H1 (cell line): ENCODE results near the gene DIP2C. TPM values are rescaled to one million over a fixed set of nuclear protein-coding genes. Genes with fewer than 3 reads are reported as not detected.

Experiments
- CTCF ChIP-seq, 3 experiments: IDR thresholded peaks; 1 replicate in 2 of 3; 2 replicates in 1 of 3; pipeline versions ENCODE4 v1.5.1 to v1.6.1; 2011; ENCODE audit warnings: low read length in 3 of 3, mild to moderate bottlenecking in 3 of 3, inconsistent platforms in 2 of 3, low read depth in 1 of 3, moderate library complexity in 1 of 3; ENCODE audit not compliant: insufficient read depth in 1 of 3; ENCODE audit errors: control extremely low read depth in 1 of 3
- PHF8 ChIP-seq: fragments of 200-600 bp; sonication (generic); conservative IDR thresholded peaks from 2 replicates; pipeline ENCODE4 v1.7.1; 2012; ENCODE audit warnings: low read depth, mild to moderate bottlenecking, inconsistent platforms, low read length, moderate library complexity
- POLR2A ChIP-seq, 2 experiments: IDR thresholded peaks; 1 replicate in 1 of 2; 2 replicates in 1 of 2; pipeline ENCODE4 v1.6.1; 2011; ENCODE audit warnings: low read depth in 2 of 2, low read length in 2 of 2, mild to moderate bottlenecking in 2 of 2; ENCODE audit errors: control extremely low read depth in 1 of 2
- SAP30 ChIP-seq: fragments of 300-600 bp; sonication (generic); IDR thresholded peaks from 2 replicates; pipeline ENCODE4 v1.7.1; 2012; ENCODE audit warnings: low read length, moderate library complexity, mild to moderate bottlenecking, inconsistent platforms; ENCODE audit not compliant: insufficient read depth, insufficient replicate concordance
- polyA plus RNA-seq, 7 experiments: library from polyadenylated mRNA; depleted of rRNA in 3 of 7; stranded (reverse) in 5 of 7; unstranded in 2 of 7; fragments of >200 nt in 5 of 7; fragments of 200-250 nt in 2 of 7; gene quantifications; 1 replicate in 5 of 7; 2 replicates in 1 of 7; 4 replicates in 1 of 7; pipeline versions ENCODE4 v1.2.1 to v1.2.3, GENCODE V29; 2011 to 2013; ENCODE audit warnings: missing spikeins in 2 of 7, mixed read lengths in 2 of 7
- total RNA-seq: library from RNA; stranded (reverse); fragmentation: NEBNext Ultra II Directional; extraction: Animal tissue kit (Norgen Biotek cat#: 25700); gene quantifications from 2 replicates; pipeline ENCODE4 v1.2.1, GENCODE V29; 2021

DIP2C gene
- total and polyA plus RNA-seq, 2 of the 8 experiments (the other 6 are each of a cell fraction or from before 2014, with no cell fraction given): 3.8 to 9.3 TPM

GRCh38 chr10:299969-300368 is 389.5 kb downstream of the DIP2C start (continued):
- TF ChIP-seq PHF8: no peak
- TF ChIP-seq POLR2A (IDR thresholded peaks at IDR 0.05; ENCODE audit: control extremely low read depth in 1 of 2, low read depth in 2 of 2, low read length in 2 of 2): no peak
- TF ChIP-seq SAP30: no peak
- TF ChIP-seq CTCF (IDR thresholded peaks at IDR 0.05; ENCODE audit: control extremely low read depth in 1 of 3, insufficient read depth in 1 of 3, low read depth in 1 of 3, low read length in 3 of 3): no peak
